Mammary epithelial cell (primary cell): ENCODE results near the gene MAGOH.

ENCODE experiments used
- EZH2 ChIP-seq: IDR thresholded peaks from 2 replicates; pipeline ENCODE4 v1.6.1; 2012; ENCODE audit warnings: low read length, inconsistent platforms, borderline replicate concordance
- TF ChIP-seq, protein P1 (sequence below), 2 donors: IDR thresholded peaks in 1 of 2; conservative IDR thresholded peaks in 1 of 2; 2 replicates each; pipeline ENCODE4 v1.5.1; 2011 to 2012; ENCODE audit warnings: inconsistent platforms in 2 of 2, low read length in 2 of 2, mild to moderate bottlenecking in 2 of 2, control low read depth in 1 of 2, low read depth in 1 of 2; ENCODE audit not compliant: insufficient read depth in 1 of 2; ENCODE audit errors: extremely low read depth in 1 of 2

DNA sequence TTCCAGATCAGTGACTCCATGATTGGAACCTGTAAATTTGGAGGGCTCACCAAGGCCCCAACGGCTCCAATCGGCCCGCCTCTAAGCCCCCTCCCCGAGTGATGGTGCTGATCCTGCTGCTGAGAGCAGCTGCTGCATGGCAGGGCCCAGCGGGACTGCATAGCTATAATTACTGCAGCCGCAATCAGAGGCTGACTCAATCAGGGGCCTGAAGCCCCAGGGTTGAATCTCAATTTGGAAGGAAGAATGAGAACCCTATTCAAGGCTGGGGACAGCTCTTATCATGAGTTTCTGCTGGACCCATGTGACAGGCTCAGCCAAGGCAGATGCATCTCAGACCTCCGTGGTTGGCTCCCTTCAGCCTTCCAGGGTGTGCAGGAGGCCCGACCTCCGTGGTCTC is 42.8 kb upstream of the MAGOH start:
- TF ChIP-seq EZH2: no peak
- TF ChIP-seq, protein P1, sequence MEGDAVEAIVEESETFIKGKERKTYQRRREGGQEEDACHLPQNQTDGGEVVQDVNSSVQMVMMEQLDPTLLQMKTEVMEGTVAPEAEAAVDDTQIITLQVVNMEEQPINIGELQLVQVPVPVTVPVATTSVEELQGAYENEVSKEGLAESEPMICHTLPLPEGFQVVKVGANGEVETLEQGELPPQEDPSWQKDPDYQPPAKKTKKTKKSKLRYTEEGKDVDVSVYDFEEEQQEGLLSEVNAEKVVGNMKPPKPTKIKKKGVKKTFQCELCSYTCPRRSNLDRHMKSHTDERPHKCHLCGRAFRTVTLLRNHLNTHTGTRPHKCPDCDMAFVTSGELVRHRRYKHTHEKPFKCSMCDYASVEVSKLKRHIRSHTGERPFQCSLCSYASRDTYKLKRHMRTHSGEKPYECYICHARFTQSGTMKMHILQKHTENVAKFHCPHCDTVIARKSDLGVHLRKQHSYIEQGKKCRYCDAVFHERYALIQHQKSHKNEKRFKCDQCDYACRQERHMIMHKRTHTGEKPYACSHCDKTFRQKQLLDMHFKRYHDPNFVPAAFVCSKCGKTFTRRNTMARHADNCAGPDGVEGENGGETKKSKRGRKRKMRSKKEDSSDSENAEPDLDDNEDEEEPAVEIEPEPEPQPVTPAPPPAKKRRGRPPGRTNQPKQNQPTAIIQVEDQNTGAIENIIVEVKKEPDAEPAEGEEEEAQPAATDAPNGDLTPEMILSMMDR (conservative IDR thresholded peaks at IDR 0.05 in 1 of 2, IDR thresholded peaks at IDR 0.05 in 1 of 2; ENCODE audit: extremely low read depth in 1 of 2, insufficient read depth in 1 of 2, low read depth in 1 of 2, low read length in 2 of 2): no peak
